Small intestine (tissue), 7 donors: Measurements from ENCODE around the gene DLG2. TPM values are rescaled to one million over a fixed set of nuclear protein-coding genes. Genes with fewer than 3 reads are reported as not detected.

Source experiments
- DNase-seq, 2 donors: peaks; one replicate each; pipeline versions ENCODE4 v3.0.0 to v3.0.0-alpha.2; 2013
- FAIRE-seq: peaks from 2 replicates; lab custom pipeline; 2012; peaks lifted over from hg19 to GRCh38; lab: Jason Lieb, UNC
- H3K27ac ChIP-seq, 3 donors: one replicate each; pipeline ENCODE4 v1.5.1; 2013; ENCODE audit warnings: low read length in 2 of 3, mild to moderate bottlenecking in 2 of 3, control low read depth in 1 of 3, inconsistent platforms in 1 of 3, low read depth in 1 of 3, moderate library complexity in 1 of 3
- H3K27me3 ChIP-seq, 3 donors: one replicate each; pipeline ENCODE4 v1.6.1; 2013; ENCODE audit warnings: low read length in 3 of 3, inconsistent platforms in 1 of 3; ENCODE audit not compliant: control insufficient read depth in 3 of 3, insufficient read depth in 3 of 3
- H3K36me3 ChIP-seq, 3 donors: one replicate each; pipeline ENCODE4 v1.6.1; 2013; ENCODE audit warnings: low read length in 3 of 3, inconsistent platforms in 1 of 3, low read depth in 1 of 3, mild to moderate bottlenecking in 1 of 3, moderate library complexity in 1 of 3; ENCODE audit not compliant: control insufficient read depth in 3 of 3, insufficient read depth in 2 of 3
- H3K4me1 ChIP-seq, 3 donors: one replicate each; pipeline ENCODE4 v1.6.1; 2013; ENCODE audit warnings: low read length in 2 of 3, inconsistent platforms in 1 of 3, low read depth in 1 of 3, mild to moderate bottlenecking in 1 of 3, moderate library complexity in 1 of 3; ENCODE audit not compliant: control insufficient read depth in 3 of 3, insufficient read depth in 2 of 3
- H3K4me3 ChIP-seq, 3 donors: one replicate each; pipeline ENCODE4 v1.5.1; 2013; ENCODE audit warnings: low read length in 3 of 3, control low read depth in 1 of 3, inconsistent platforms in 1 of 3, low read depth in 1 of 3, mild to moderate bottlenecking in 1 of 3, moderate library complexity in 1 of 3
- H3K9me3 ChIP-seq, 2 donors: one replicate each; pipeline ENCODE4 v1.6.1; 2013; ENCODE audit warnings: low read depth in 1 of 2, low read length in 1 of 2; ENCODE audit not compliant: control insufficient read depth in 2 of 2, insufficient read depth in 1 of 2
- WGBS, 3 donors: extraction: QIAGEN DNeasy Blood & Tissue Kit; methylation state at CpG; one replicate each; pipeline ENCODE4 v1.1.7; 2013; 5-methylcytosine and 5-hydroxymethylcytosine counted together
- polyA plus RNA-seq, 4 donors: library from polyadenylated mRNA; stranded (reverse) in 3 of 4; unstranded in 1 of 4; fragments of 200-250 nt in 3 of 4; fragments of 120-200 nt in 1 of 4; gene quantifications; one replicate each; pipeline versions ENCODE4 v1.2.1 to v1.2.3, GENCODE V29; 2013
- donor health status: healthy with polysubstance abuse.
- donor health status: control.
- donor health status: control.
- donor health status: Bipolar disorder and iron deficiency.
- donor health status: healthy.

DLG2 gene
- polyA plus RNA-seq, 4 donors, result 0.22 to 1.6 (median 1.1) TPM

- 82 to 90% (median 82%) methylated on average over 4 of the region's 4 CpGs for WGBS, 3 donors
- FAIRE-seq, result no peak
Measured at GRCh38 chr11:85603220-85603619, 23.9 kb downstream of the DLG2 start.

GRCh38 chr11:85602526-85603213 lies 24.5 kb downstream of the DLG2 start:
- H3K9me3 ChIP-seq, result peaks cover 0 to 2% of the 10 kb centered on the region in 2 donors
- DNase-seq, result no peak
- H3K4me3 ChIP-seq, result no peak overlapping the region
- no peaks in the 10 kb centered on the region for H3K27me3 ChIP-seq
- H3K27ac ChIP-seq, result no peak overlapping the region
- WGBS, 3 donors, result 93 to 98% (median 94%) methylated on average over 2 of the region's 2 CpGs
- no peak for FAIRE-seq
- no peaks in the 10 kb centered on the region for H3K4me1 ChIP-seq
- H3K36me3 ChIP-seq, result no peaks in the 10 kb centered on the region

More at GRCh38 chr11:85603220-85603619, 23.9 kb downstream of the DLG2 start:
- no peaks in the 10 kb centered on the region for H3K36me3 ChIP-seq
- H3K9me3 ChIP-seq, result peaks cover 0 to 2% of the 10 kb centered on the region in 2 donors
- H3K4me1 ChIP-seq, result no peaks in the 10 kb centered on the region
- H3K4me3 ChIP-seq, result no peak overlapping the region
- H3K27me3 ChIP-seq, result no peaks in the 10 kb centered on the region
- no peak overlapping the region for H3K27ac ChIP-seq
- no peak for DNase-seq

GRCh38 chr11:85599083-85599482 lies 28.1 kb downstream of the DLG2 start:
- Histone ChIP-seq H3K27me3 (no peaks in the 10 kb centered on the region), H3K4me1 (no peaks in the 10 kb centered on the region), H3K27ac (no peak overlapping the region), H3K4me3 (no peak overlapping the region), H3K36me3 (no peaks in the 10 kb centered on the region), H3K9me3 (no peaks in the 10 kb centered on the region)
- DNase-seq (no peak), FAIRE-seq (no peak)
- WGBS, 3 donors, result 70 to 76% (median 72%) methylated on average over 5 of the region's 5 CpGs

- DNase-seq (no peak), FAIRE-seq (no peak)
- no peaks in the 10 kb centered on the region for H3K27me3 ChIP-seq
- no peaks in the 10 kb centered on the region for H3K4me1 ChIP-seq
- H3K27ac ChIP-seq, result no peak overlapping the region
- no peaks in the 10 kb centered on the region for H3K9me3 ChIP-seq
- H3K4me3 ChIP-seq, result no peak overlapping the region
- WGBS, 3 donors, result 70 to 83% (median 78%) methylated on average over 2 of the region's 2 CpGs
- H3K36me3 ChIP-seq, result no peaks in the 10 kb centered on the region
Measured at GRCh38 chr11:85596886-85597285, 30.3 kb downstream of the DLG2 start.

GRCh38 chr11:85595285-85595884 lies 31.8 kb downstream of the DLG2 start:
- DNase-seq, result peak; percentile 50 to 54
- Histone ChIP-seq H3K4me3 (no peak overlapping the region), H3K9me3 (no peaks in the 10 kb centered on the region), H3K27me3 (no peaks in the 10 kb centered on the region), H3K36me3 (no peaks in the 10 kb centered on the region), H3K4me1 (no peaks in the 10 kb centered on the region), H3K27ac (no peak overlapping the region)
- FAIRE-seq, result peak; percentile 94

DNA sequence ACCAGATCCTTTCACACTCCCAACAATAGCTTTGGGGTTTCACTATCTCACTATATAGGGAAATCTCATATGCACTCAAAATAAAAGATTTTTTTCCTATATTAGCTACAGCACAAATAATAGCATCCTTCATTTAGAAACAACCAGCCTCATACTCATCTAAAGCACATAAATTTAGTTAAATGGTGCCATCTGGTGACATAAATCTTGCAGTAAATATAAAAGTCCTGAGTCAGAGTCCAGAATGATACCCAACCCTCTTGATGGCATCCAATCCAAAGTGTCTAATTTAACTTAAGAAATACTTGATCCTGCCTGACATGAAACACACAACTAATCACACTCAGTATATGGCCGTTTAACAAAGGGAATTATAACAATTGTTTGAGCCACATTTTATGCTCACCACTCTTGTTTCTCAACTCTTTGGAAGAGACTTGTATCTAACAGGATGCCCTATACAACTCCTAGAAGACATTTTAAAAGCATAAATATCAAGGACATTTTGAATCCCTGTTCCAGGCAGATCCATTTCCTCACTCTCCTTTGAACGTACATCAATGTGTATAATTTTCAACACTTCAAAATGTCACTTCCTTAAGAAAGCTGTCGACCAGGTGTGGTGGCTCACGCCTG lies 36.2 kb downstream of the DLG2 start:
- H3K4me1 ChIP-seq, result no peaks in the 10 kb centered on the region
- DNase-seq (peak; percentile 10 to 40), FAIRE-seq (no peak)
- H3K36me3 ChIP-seq, result no peaks in the 10 kb centered on the region
- H3K27ac ChIP-seq, result no peak overlapping the region
- H3K27me3 ChIP-seq, result no peaks in the 10 kb centered on the region
- H3K9me3 ChIP-seq, result peaks cover 0 to 4% of the 10 kb centered on the region in 2 donors
- no peak overlapping the region for H3K4me3 ChIP-seq
- 71 to 75% (median 74%) methylated on average over 4 of the region's 4 CpGs for WGBS, 3 donors

GRCh38 chr11:85589373-85589772 lies 37.8 kb downstream of the DLG2 start:
- no peaks in the 10 kb centered on the region for H3K36me3 ChIP-seq
- WGBS, 3 donors, result 64 to 74% (median 73%) methylated on average over 3 of the region's 3 CpGs
- no peak overlapping the region for H3K27ac ChIP-seq
- H3K27me3 ChIP-seq, result no peaks in the 10 kb centered on the region
- H3K4me3 ChIP-seq, result no peak overlapping the region
- DNase-seq (no peak), FAIRE-seq (no peak)
- H3K4me1 ChIP-seq, result no peaks in the 10 kb centered on the region
- H3K9me3 ChIP-seq, result peaks cover 0 to 4% of the 10 kb centered on the region in 2 donors

DNA sequence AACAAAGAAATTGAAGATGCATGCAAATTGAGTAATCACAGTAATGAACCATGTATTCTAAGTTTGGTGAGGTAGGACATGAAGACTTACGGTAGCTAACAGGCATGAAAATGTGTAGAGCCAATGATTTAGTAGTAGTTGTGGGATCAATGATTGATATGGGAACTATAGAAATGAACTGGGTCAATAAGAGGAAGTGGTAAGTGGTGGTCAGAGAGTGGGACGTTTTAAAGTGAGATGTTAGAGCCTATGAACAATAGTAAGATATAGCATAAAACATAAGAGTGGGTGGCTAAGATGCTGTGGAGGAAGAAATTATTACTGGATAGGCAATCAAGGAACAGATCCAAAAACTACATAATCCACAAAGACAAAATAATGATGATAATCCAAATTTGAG lies 45.0 kb downstream of the DLG2 start:
- DNase-seq (no peak), FAIRE-seq (no peak)
- H3K27me3 ChIP-seq, result no peaks in the 10 kb centered on the region
- H3K36me3 ChIP-seq, result no peaks in the 10 kb centered on the region
- H3K9me3 ChIP-seq, result no peaks in the 10 kb centered on the region
- H3K27ac ChIP-seq, result no peak overlapping the region
- 58 to 82% (median 71%) methylated on average over 2 of the region's 2 CpGs for WGBS, 3 donors
- H3K4me1 ChIP-seq, result no peaks in the 10 kb centered on the region
- H3K4me3 ChIP-seq, result no peak overlapping the region
